G401 (cell line): ENCODE measurements around the gene NXPE3. TPM values are rescaled to one million over a fixed set of nuclear protein-coding genes. Genes with fewer than 3 reads are reported as not detected.
"Not testable (repeated sequence)": the region's sequence is repeated elsewhere in the genome, so short reads cannot be mapped to it uniquely, and the experiment has no call there.

Experiments used
- DNase-seq: peaks from one replicate; pipeline ENCODE4 v3.0.0-alpha.2; 2015; ENCODE audit warnings: low spot score
- in situ Hi-C: cut with HindIII; loops from 2 replicates; pipeline ENCODE4 v1.10.0; 2016; ENCODE audit warnings: low sequenced_read_pairs, mixed read lengths
- total RNA-seq: library from RNA; depleted of rRNA; stranded (reverse); fragments of >200 nt; shearing (Covaris generic); gene quantifications from 2 replicates; pipeline ENCODE4 v1.2.3, GENCODE V29; 2014; rRNA removed

Gene NXPE3
- total RNA-seq: 12.3 and 13.9 TPM in 2 replicates

GRCh38 chr3:101779047-101779821 lies at the start of gene NXPE3:
Gene NXPE3, plus strand, starts transcription at chr3:101779211. Its CDS starts 6,386 bp downstream, at chr3:101785597.
- peak; percentile 89 for DNase-seq
- in situ Hi-C loops: no loop called here

GRCh38 chr3:101729586-101729985 lies 49.4 kb upstream of the NXPE3 start:
- in situ Hi-C loops: no loop called here
- DNase-seq: no peak

DNA sequence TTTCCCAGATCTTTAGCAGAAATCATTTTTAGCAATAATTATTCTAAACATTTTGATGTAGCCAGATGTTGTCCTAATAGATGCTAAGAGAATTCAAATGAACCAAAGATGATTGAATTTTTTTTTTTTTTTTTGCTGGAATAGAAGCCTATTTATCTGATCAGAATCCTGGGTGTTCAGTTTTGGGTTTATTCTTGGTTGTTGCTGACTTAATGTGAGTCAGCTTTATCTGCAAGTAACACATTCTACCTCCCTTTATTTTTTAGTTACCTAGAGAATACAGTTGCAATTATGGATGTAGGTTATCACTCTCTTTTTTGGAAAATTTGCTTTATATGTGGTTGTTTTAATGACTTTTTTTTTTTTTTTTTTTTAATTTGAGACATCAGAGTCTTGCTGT lies 48.2 kb upstream of the NXPE3 start:
- in situ Hi-C loops: no loop called here
- no peak for DNase-seq

DNA sequence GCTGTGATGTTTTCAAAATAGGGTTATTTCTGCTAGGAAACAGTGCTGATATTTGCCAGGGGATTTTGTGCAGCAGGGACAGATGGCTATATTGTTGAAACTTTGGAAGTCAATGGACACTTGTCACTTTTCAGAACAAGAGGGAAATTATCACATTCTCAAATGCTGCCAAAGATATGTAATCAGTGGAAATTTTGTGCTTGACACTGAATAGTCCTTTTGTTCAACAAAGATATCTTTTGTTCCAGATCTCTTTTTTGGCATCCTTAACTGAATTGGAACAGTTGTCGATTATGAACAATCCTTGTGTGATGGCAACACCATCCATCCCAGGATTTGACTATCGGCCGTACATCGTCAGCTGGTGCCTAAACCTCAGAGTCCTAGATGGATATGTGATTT lies 46.8 kb upstream of the NXPE3 start:
- in situ Hi-C loops: no loop called here
- no peak for DNase-seq

DNA sequence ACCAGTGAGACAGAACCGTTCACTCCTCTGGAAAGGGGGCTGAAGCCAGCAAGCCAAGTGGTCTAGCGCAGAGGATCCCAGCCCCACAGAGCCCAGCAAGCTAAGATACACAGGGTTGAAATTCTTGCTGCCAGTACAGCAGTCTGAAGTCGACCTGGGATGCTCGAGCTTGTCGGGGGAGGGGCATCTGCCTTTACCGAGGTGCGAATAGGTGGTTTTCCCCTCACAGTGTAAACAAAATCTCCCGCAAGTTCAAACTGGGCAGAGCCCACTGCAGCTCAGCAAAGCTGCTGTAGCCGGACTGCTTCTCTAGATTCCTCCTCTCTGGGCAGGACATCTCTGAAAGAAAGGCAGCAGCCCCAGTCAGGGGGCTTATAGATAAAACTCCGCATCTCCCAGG lies 43.2 kb upstream of the NXPE3 start:
- in situ Hi-C loops: no loop called here
- DNase-seq: no peak

DNA sequence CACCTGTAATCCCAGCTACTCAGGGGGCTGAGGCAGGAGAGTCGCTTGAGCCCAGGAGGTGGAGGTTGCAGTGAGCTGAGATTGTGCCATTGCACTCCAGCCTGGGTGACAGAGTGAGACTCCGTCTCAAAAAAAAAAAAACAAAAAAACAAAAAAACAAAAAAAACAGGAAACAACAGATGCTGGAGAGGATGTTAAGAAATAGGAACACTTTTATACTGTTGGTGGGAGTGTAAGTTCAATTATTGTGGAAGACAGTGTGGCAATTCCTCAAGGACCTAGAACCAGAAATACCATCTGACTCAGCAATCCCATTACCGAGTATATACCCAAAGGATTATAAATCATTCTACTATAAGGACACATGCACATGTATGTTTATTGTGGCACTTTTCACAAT lies 37.1 kb upstream of the NXPE3 start:
- in situ Hi-C loops, DNase-seq: not testable (repeated sequence)

DNA sequence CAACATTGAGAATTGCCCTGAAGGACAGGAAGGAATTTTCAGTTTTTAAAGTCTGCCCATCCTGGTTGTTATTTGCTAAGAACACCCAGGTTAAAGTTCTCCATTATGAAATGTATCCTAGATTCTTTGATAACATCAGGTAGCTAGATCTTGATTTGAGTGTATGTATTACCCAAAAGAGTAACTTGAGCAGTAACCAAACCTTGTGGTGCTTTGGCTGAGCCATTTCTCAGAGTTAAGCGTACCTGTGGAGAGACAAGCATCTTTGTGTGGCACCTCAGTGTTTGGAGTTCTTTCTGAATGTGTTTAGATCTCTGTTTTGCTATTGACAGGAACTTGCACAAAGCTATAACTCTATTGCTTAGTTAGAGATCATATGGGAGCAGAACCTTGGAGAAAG lies 34.2 kb upstream of the NXPE3 start:
- DNase-seq: no peak
- in situ Hi-C loops: no loop called here

DNA sequence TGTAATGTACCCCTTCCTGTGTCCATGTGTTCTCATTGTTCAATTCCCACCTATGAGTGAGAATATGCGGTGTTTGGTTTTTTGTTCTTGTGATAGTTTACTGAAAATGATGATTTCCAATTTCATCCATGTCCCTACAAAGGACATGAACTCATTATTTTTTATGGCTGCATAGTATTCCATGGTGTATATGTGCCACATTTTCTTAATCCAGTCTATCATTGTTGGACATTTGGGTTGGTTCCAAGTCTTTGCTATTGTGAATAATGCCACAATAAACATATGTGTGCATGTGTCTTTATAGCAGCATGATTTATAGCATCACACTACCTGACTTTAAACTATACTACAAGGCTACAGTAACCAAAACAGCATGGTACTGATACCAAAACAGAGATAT lies 33.1 kb upstream of the NXPE3 start:
- DNase-seq, in situ Hi-C loops: not testable (repeated sequence)

DNA sequence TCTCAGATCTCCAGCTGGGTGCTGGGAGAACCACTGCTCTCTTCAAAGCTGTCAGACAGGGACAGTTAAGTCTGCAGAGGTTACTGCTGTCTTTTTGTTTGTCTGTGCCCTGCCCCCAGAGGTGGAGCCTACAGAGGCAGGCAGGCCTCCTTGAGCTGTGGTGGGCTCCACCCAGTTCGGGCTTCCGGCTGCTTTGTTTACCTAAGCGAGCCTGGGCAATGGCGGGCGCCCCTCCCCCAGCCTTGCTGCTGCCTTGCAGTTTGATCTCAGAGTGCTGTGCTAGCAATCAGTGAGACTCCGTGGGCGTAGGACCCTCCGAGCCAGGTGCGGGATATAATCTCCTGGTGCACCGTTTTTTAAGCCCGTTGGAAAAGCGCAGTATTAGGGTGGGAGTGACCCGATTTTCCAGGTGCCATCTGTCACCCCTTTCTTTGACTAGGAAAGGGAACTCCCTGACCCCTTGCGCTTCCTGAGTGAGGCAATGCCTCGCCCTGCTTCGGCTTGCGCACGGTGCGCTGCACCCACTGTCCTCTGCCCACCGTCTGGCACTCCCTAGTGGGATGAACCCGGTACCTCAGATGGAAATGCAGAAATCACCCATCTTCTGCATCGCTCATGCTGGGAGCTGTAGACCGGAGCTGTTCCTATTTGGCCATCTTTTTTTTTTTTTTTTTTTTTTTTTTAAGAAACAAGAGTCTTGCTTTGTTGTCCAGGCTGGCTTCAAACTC lies 25.5 kb upstream of the NXPE3 start:
- DNase-seq, in situ Hi-C loops: not testable (repeated sequence)

DNA sequence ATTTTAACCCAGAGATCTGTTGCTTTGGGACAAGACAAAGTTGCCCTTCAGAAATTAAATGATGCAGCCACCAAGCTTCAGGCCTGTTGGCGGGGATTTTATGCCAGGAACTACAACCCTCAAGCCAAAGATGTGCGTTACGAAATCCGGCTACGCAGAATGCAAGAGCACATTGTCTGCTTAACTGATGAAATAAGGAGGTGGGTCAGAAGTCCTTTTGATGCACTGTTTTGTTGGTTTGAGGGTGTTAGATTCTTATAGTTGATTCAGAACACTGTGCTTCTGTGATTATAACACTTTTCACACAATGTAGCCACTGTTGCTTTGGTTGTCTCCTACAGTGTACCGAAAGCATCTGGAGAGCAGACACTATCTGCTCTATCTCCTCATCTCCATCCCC lies 20.8 kb upstream of the NXPE3 start:
- in situ Hi-C loops: no loop called here
- no peak for DNase-seq

GRCh38 chr3:101762041-101762646 lies 16.9 kb upstream of the NXPE3 start:
- in situ Hi-C loops: no loop called here
- no peak for DNase-seq

- in situ Hi-C loops, DNase-seq: not testable (repeated sequence)
Measured at GRCh38 chr3:101777745-101778281, 1.2 kb upstream of the NXPE3 start.

DNA sequence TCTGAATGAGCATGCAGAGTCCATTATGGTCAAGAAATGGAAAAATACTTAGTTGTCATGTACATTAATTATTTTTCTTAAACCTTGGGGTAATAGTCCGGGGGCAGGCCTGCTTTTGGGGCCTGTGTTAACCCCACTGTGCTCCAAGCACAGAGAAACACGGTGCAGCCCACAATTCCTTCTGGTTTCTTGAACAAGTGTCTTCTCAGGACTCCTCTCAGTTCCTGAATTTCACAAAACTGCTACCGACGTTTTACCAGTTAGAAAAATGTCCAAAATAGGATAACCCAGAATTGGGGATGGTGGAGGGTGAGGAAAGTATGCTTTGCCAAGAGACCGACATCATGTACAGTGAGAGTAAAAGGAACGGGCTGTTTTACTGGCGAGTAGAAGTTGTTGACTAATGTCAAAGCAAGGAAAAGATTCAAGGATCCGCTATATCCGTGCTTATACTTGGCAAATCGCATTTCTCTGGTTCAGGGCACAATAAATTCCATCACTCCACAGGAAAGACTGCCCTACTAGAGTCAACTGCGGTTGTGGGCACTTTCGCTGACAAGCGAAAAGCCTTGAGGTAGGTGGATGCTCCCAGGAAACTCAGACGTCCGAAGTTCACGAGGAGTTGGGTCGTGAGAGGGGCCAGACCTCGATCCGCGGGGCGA lies 495 bp upstream of the NXPE3 start:
- no peak for DNase-seq
- in situ Hi-C loops: no loop called here

- DNase-seq: peak; percentile 15
- in situ Hi-C loops: no loop called here
Measured at GRCh38 chr3:101779822-101780381, 891 bp downstream of the NXPE3 start.

DNA sequence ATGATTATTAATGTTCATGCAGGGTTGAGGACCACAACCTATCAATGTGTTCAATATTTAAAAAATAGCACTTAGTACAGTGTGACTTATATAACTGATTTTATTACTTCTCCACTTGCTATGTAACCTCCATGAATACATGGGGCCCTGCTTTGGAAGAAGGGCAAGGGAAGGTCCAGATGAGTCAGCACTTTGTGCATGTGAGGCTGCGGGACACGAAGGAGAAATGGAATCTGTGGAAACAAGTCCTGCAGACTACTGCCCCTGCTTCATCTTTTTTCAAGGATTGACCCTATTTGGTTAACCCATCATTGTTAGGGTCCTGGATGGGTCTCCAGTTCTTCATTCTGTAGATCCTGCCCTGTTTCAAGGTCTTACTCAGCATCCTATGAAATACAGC lies 1.6 kb downstream of the NXPE3 start:
- in situ Hi-C loops: no loop called here
- peak; percentile 36 for DNase-seq

- DNase-seq: no peak
- in situ Hi-C loops: no loop called here
Measured at GRCh38 chr3:101781166-101781565, 2.2 kb downstream of the NXPE3 start.

GRCh38 chr3:101784855-101785613 lies 6.0 kb downstream of the NXPE3 start:
- in situ Hi-C loops: no loop called here
- no peak for DNase-seq

GRCh38 chr3:101791778-101792177 lies 12.8 kb downstream of the NXPE3 start:
- in situ Hi-C loops: no loop called here
- no peak for DNase-seq
